C4-2B (cell line): Measurements from ENCODE around the gene ABCC10.
"Not testable (repeated sequence)": the region's sequence is repeated elsewhere in the genome, so short reads cannot be mapped to it uniquely, and the experiment has no call there.

ENCODE experiments used
- H3K27ac ChIP-seq: fragments of 450-650 bp; 2 replicates; pipeline ENCODE4 v1.5.1; 2017
- CTCF ChIP-seq: fragments of 450-650 bp; conservative IDR thresholded peaks from 2 replicates; pipeline ENCODE4 v1.5.1; 2017; ENCODE audit warnings: mild to moderate bottlenecking
- ZFX ChIP-seq: fragments of 450-650 bp; IDR thresholded peaks from 2 replicates; pipeline ENCODE4 v1.6.1; 2017

ABCC10 gene

DNA sequence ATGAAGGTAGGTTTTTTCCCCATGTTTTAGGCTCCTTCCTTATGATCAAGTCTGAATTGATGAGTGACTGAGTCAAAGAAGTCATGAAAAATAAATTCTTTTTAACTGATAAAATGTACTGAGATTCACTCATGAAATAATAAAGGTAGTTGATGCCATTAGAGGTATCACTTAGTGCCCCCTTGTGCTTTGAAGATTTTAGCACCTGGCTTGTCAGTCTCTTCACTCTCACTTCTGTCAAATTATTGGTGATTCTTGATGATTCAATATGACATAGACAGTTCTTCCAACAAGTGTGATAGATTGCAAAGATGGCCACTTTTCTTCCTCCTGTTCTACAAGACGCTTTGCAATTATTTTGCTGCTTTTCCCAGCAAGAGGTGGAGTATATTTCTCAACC is 32.2 kb downstream of the ABCC10 start:
- TF ChIP-seq ZFX (no peak), CTCF (no peak)
- no peak overlapping the region for H3K27ac ChIP-seq

DNA sequence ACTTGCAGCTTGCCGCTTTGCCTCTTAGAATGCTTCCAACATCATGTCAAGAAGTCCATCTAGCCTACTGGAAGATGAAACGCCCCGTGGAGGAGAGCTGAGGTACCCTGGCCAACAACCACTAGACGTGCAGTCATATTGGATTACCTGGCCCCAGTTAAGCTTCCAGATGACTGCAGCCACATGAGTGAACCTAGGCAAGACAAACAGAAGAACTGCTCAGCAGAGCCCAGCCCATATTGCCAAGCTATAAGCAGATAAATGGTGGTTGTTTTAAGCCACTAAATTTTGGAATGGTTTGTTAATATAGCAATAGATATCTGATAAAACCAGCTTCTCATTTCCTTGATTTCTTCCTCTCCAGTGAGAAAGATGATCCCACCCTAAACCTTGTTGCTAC is 32.7 kb downstream of the ABCC10 start:
- H3K27ac ChIP-seq: no peak overlapping the region
- no peak for TF ChIP-seq CTCF
- no peak for TF ChIP-seq ZFX

GRCh38 chr6:43461936-43462335 is 34.6 kb downstream of the ABCC10 start:
- no peak for TF ChIP-seq CTCF
- TF ChIP-seq ZFX: no peak
- no peak overlapping the region for H3K27ac ChIP-seq

- no peak overlapping the region for H3K27ac ChIP-seq
- TF ChIP-seq ZFX (no peak), CTCF (no peak)
These were observed 37.0 kb downstream of the ABCC10 start for GRCh38 chr6:43464337-43464736.

GRCh38 chr6:43465948-43466347 is 38.6 kb downstream of the ABCC10 start:
- no peak overlapping the region for H3K27ac ChIP-seq
- TF ChIP-seq ZFX: no peak
- TF ChIP-seq CTCF: no peak

DNA sequence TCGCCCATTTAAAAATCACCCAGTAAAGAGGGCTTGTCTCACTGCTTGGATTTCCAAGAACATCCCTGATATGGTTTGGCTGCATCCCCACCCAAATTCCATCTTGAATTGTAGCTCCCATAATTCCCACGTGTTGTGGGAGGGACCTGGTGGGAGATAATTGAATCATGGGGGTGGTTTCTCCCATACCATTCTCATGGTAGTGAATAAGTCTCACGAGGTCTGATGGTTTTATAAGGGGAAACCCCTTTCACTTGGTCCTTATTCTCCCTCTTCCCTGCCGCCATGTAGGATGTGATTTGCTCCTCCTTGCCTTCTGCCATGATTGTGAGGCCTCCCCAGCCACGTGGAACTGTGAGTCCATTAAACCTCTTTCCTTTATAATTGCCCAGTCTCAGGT is 39.9 kb downstream of the ABCC10 start:
- not testable (repeated sequence) for H3K27ac ChIP-seq

DNA sequence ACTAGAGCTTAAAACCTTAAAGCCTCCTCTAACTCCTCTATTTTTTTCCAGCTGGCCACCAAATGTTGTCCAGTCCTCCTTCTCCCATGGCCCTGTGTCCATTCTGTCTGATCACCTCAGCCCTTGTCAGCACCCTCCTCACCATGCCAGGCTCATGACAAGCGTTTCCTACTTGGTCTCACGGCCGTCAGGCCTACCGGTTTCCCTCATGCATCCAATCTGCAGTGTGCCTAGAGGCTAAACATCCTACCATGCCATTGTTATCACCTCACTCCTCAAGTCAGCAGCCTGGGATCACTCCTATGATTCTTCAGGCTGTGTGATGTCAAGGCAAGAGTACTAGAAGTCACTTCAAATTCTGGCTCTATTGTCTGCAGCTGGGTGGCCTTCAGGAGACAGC is 40.4 kb downstream of the ABCC10 start:
- no peak for TF ChIP-seq CTCF
- no peak for TF ChIP-seq ZFX
- no peak overlapping the region for H3K27ac ChIP-seq

- TF ChIP-seq ZFX (no peak), CTCF (no peak)
These were observed 40.9 kb downstream of the ABCC10 start for GRCh38 chr6:43468240-43468639.

More at GRCh38 chr6:43468240-43468639, 40.9 kb downstream of the ABCC10 start:
- H3K27ac ChIP-seq: no peak overlapping the region
